Fibroblast of mammary gland (primary cell): ENCODE measurements around the gene CDC34.

Experiments
- DNase-seq: peaks from one replicate; pipeline ENCODE4 v3.0.0-alpha.2; 2010; ENCODE audit warnings: low read depth
- H3K4me3 ChIP-seq: 2 replicates; pipeline ENCODE4 v1.5.1; 2011; ENCODE audit warnings: low read depth, mild to moderate bottlenecking, low read length, moderate library complexity; ENCODE audit not compliant: control insufficient read depth
- CTCF ChIP-seq: conservative IDR thresholded peaks from 2 replicates; pipeline ENCODE4 v1.5.1; 2011; ENCODE audit warnings: low read depth, low read length, inconsistent platforms; ENCODE audit not compliant: control insufficient read depth, insufficient read depth

Gene CDC34

DNA sequence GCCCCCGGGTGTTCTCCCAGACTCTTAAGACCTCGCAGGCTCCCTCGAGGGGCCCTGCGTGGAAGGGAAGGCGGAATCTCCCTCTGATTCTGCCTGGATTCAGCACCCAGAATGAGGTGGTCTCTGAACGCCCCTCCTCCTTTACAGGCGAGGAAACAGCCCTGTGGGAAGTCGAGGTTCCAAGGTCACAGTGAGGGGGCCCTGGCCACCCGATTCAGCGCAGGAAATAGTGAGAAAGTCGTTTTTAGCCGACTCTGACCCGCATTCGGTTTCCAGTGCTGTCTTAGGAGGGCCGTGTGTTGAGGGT, 41.9 kb downstream of the CDC34 start:
- no peak for TF ChIP-seq CTCF
- peak overlapping the region; percentile 90 for H3K4me3 ChIP-seq
- DNase-seq: no peak

DNA sequence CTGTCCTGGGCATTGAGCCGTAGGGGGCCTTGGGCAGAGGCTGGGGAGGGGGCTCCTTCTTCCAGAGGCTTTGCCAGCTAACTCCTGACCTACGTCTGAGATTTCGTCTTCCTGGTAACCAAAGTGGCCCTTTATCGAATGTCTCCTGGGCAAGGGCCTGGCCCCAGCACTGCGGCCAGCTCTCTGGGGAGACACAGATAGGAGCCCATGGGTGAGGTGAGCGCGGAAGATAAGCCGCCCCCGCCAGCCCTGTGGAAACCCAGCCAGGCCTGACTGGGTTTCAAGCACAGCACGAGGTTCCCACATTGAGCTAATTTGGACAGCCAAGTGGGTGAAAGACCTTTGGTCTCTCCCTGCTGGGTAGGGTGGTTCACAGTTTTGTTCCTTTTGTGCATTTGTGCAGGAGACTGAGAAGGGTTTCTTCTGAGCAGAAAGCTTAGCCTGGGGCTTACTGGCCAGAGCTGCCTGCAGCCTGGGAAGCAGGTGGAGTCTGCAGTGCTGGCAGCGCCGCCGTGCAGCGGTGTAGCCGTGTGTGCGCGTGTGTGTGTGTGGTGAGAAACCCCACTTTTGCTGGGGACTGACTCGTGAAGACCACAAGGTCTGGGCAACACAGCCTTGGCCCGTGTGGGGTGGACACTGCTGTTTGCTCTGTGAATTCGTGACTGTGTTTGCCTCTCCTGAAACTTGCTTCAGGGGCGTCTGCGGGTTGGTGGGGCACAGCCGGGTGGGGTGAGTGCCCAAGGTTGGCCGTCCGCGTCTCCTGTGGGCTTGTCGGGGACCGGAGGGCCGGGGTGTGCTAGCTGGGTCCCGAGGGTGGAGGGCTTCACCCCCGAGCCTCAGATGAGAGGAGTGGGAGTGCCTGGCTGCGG, 43.3 kb downstream of the CDC34 start:
- peak; percentile 72 for DNase-seq
- TF ChIP-seq CTCF: no peak
- peak overlapping the region; percentile 36 for H3K4me3 ChIP-seq

DNA sequence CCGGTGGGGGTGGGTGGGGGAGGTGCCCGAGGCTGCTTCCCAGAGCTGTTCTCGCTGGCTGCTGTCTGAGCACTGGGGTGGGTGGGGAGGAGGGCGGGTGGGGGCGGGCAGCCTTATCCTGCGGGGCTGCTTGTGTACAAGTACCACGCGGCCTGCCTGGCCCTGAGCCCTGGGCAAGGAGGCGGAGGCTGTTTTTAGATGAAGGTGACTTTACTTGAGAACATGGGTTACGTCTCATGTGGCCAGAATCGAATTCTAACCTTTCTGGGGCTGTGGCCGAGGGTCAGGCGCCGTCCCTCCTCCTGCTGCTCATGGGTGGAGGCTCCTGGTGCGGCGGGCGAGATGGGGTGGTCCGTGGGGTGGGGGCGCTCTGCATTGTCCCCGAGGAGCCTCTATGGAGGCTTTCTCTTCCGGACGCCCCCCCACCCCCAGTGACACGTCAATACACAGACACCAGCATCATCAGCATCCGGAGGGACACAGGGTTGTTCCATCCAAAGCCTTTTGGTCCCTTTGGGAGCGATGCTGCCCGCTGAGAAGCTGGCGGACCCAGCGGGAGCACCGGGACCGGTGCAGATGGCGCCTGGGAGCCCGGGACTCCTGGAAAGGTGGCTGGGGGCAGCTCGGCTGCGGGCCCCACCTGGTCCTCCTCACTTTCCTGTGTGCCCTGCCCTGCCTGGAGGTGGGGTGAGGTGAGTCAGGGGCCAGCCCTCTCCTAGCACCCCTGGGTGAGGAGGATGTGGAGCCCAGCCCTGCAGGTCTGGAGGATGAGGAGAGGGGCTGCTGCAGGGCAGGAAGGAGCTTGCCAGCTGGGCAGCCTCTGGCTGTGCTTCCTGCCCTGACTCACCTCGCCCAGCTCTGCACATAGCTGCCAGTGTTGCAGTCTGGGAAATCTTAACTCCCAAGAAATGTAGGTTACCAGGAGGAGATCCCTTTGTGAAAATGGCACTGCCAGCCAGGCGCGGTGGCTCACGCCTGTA, 44.3 kb downstream of the CDC34 start:
- DNase-seq: peak; percentile 46
- TF ChIP-seq CTCF: no peak
- H3K4me3 ChIP-seq: peak overlapping the region; percentile 36

DNA sequence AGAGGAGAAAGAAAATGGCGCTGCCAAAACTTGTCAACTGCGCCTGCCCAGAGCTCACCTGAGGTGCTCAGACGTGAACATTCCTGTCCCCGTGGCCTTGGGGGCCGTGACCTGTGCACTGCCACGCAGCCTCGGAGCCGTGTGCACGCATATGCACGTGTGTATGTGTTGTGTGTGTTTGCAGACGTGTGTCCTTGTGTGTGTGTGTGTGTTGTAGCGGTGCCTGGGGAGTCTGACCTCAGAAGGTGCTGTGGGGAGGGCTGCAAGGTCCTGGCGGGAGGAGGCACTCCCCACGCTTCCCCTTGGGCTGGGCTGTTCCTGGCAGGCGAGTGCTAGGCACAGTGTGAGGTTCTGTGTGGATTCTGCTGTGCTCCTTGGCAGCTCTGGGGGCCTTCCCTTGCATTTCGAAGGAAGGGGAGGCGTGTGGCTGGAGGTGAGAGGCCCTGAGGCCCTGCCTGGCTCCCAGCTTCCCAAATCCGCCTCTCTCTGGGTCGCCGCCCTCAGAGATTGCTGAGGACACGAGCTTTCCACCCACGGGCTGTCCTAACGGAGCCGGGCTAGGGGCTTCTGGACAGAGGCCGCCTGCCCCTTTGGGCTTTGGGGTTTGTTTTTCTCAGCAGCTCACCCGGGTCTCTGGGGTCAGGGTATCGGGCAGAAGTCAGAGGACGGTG, 45.3 kb downstream of the CDC34 start:
- no peak overlapping the region for H3K4me3 ChIP-seq
- TF ChIP-seq CTCF: no peak
- DNase-seq: no peak

DNA sequence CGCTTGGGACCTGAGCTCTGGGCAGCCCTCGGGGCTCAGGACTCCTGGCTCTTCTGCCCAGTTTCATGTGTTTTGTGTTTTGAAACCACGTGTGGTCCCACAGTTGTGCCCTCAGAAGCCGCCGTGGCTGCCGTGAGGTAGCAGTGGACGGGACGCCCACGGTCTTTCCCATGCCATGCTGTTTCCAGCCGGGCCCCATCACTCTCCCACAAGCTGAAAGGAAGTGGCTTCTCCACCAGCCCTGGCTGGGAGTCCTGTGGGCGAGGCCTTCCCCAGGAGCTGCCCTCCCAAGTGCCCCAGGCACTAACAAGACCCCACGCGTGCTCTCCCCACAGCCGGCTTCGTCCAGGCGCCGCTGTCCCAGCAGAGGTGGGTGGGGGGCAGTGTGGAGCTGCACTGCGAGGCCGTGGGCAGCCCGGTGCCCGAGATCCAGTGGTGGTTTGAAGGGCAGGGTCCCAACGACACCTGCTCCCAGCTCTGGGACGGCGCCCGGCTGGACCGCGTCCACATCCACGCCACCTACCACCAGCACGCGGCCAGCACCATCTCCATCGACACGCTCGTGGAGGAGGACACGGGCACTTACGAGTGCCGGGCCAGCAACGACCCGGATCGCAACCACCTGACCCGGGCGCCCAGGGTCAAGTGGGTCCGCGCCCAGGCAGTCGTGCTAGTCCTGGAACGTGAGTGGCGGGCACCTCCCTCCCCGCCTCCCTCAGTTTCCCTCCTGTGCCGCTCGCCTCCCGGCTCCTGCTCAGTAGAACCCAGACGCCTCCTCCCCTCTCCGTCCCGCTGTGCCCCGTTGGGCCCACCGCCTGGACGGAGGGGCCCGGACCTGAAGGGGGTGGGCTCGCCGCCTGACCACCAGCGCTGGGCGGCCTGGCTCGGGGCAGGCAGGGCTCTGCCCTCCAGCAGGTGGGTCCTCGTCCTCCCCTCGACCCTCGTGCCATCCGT, 46.2 kb downstream of the CDC34 start:
- no peak overlapping the region for H3K4me3 ChIP-seq
- no peak for TF ChIP-seq CTCF
- DNase-seq: no peak
